Thoracic aorta (tissue), 2 donors: ENCODE measurements around the gene NR1D2. TPM values are rescaled to one million over a fixed set of nuclear protein-coding genes. Genes with fewer than 3 reads are reported as not detected.

Source experiments
- ATAC-seq: fragments of 150-250 bp; one replicate; pipeline ENCODE4 v1.8.0; 2017; ENCODE audit warnings: low read depth; ENCODE audit not compliant: insufficient number of reproducible peaks, low FRiP score
- DNase-seq: peaks from one replicate; pipeline ENCODE4 v3.0.0-alpha.2; 2020; ENCODE audit warnings: low spot score
- H3K27ac ChIP-seq, 2 donors: fragments of 200-600 bp; sonication (generic); 1 replicate in 1 of 2; 2 replicates in 1 of 2; pipeline ENCODE4 v1.5.1; 2016; ENCODE audit warnings: mild to moderate bottlenecking in 2 of 2, moderate library complexity in 2 of 2
- H3K27me3 ChIP-seq: fragments of 200-600 bp; sonication (generic); replicated peaks from 2 replicates; pipeline ENCODE4 v1.6.0; 2016; ENCODE audit warnings: mild to moderate bottlenecking; ENCODE audit not compliant: insufficient read depth
- H3K36me3 ChIP-seq: fragments of 200-600 bp; sonication (generic); one replicate; pipeline ENCODE4 v1.5.1; 2016
- H3K4me1 ChIP-seq, 2 donors: fragments of 200-600 bp; sonication (generic); 1 replicate in 1 of 2; 2 replicates in 1 of 2; pipeline versions ENCODE4 v1.5.1 to v1.6.0; 2016; ENCODE audit warnings: low read depth in 2 of 2, mild to moderate bottlenecking in 1 of 2; ENCODE audit not compliant: control insufficient read depth in 1 of 2
- H3K4me3 ChIP-seq: fragments of 200-600 bp; sonication (generic); 2 replicates; pipeline ENCODE4 v1.5.1; 2016; ENCODE audit warnings: mild to moderate bottlenecking
- H3K9me3 ChIP-seq: fragments of 200-600 bp; sonication (generic); 2 replicates; pipeline ENCODE4 v1.5.1; 2016
- total RNA-seq, 2 donors: library from RNA; depleted of rRNA; stranded (reverse); fragments of >200 nt; gene quantifications; one replicate each; pipeline versions ENCODE4 v1.1.0 to v1.2.3, GENCODE V29; 2016
- TF ChIP-seq, protein P1 (sequence below): fragments of 200-600 bp; sonication (generic); IDR thresholded peaks from one replicate; pipeline ENCODE4 v1.5.1; 2019; ENCODE audit warnings: antibody characterized with exemption

Gene NR1D2
- total RNA-seq, 2 donors from 2014 or later = 33.0 to 41.6 TPM

DNA sequence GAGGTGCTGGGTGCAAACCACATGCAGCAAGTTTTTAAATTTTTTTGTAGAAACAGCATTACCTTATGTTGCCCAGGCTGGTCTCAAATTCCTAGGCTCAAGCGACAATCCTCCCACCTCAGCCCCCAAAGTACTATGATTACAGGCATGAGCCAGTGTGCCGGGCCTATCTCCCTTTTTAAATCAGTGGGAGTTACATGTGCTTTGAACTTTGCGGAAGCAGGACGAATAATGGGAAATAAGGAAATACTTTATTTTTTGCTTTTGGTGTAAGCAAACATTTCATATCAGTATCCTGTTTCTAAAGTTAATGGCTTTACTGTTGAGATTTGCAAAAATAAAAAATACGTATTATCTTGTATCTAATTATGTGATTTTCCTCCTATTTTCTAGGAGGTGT lies 9.1 kb downstream of the NR1D2 start:
- Histone ChIP-seq H3K27ac (peak overlapping the region in 1 of 2 donors; percentile 33), H3K4me1 (peaks cover 42 to 92% of the 10 kb centered on the region in 2 donors), H3K9me3 (no peaks in the 10 kb centered on the region), H3K36me3 (no peaks in the 10 kb centered on the region), H3K4me3 (no peak overlapping the region), H3K27me3 (no peaks in the 10 kb centered on the region)
- TF ChIP-seq, protein P1, sequence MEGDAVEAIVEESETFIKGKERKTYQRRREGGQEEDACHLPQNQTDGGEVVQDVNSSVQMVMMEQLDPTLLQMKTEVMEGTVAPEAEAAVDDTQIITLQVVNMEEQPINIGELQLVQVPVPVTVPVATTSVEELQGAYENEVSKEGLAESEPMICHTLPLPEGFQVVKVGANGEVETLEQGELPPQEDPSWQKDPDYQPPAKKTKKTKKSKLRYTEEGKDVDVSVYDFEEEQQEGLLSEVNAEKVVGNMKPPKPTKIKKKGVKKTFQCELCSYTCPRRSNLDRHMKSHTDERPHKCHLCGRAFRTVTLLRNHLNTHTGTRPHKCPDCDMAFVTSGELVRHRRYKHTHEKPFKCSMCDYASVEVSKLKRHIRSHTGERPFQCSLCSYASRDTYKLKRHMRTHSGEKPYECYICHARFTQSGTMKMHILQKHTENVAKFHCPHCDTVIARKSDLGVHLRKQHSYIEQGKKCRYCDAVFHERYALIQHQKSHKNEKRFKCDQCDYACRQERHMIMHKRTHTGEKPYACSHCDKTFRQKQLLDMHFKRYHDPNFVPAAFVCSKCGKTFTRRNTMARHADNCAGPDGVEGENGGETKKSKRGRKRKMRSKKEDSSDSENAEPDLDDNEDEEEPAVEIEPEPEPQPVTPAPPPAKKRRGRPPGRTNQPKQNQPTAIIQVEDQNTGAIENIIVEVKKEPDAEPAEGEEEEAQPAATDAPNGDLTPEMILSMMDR = no peak
- DNase-seq = no peak
- no peak for ATAC-seq

DNA sequence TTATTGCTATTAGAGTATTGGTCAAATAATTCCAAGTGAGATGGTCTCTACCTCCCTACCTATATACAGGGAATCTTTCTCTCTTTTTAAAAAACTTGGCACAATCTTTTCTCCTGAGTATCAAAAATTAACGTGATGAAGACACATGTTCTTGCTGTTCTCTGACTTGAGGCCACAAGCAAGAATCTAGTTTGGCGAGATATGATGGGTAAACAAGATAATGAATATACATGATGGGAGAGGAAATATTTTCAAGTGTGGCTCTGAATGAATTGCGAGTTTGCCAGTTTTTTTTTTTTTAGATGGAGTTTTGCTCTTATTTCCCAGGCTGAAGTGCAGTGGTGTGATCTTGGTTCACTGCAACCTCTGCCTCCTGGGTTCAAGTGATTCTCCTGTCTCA lies 11.6 kb downstream of the NR1D2 start:
- TF ChIP-seq, protein P1 = no peak
- no peak overlapping the region for H3K27ac ChIP-seq
- peaks cover 23 to 72% of the 10 kb centered on the region in 2 donors for H3K4me1 ChIP-seq
- no peaks in the 10 kb centered on the region for H3K27me3 ChIP-seq
- no peak overlapping the region for H3K4me3 ChIP-seq
- no peak for DNase-seq
- peaks cover 8% of the 10 kb centered on the region for H3K36me3 ChIP-seq
- ATAC-seq = no peak
- H3K9me3 ChIP-seq = no peaks in the 10 kb centered on the region

DNA sequence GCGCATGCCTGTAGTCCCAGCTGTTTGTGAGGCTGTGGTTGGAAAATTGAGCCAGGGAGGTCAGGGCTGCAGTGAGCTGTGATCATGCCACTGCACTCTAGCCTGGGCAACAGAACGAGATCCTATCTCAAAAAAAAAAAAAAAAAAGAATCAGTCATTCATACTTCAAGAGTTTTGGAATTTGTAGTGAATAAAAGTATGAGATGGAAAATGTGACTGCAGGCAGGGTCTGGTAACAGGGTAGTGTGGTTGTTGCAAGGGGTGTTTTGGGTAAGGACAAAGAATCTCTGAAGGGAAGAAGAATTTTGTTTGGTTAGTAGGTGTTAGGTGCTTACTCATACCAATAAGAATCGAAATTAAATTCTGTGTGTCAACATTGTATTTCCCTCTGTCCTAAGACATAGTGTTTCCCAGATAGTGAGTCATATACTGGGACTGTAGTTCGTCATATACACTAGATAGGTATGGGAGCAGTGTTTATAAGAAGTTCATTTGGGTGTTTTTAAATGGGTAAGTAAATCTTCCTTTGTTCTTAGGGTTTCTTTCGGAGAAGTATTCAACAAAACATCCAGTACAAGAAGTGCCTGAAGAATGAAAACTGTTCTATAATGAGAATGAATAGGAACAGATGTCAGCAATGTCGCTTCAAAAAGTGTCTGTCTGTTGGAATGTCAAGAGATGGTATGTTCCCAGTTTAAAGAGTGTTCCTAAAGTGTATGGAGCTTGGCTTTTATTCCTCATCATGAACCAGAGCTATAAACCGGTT lies 14.2 kb downstream of the NR1D2 start:
- H3K36me3 ChIP-seq = peaks cover 15% of the 10 kb centered on the region
- H3K27ac ChIP-seq = no peak overlapping the region
- H3K27me3 ChIP-seq = no peaks in the 10 kb centered on the region
- peaks cover 5 to 57% of the 10 kb centered on the region in 2 donors for H3K4me1 ChIP-seq
- no peak overlapping the region for H3K4me3 ChIP-seq
- DNase-seq (no peak), ATAC-seq (no peak)
- TF ChIP-seq, protein P1 = no peak
- no peaks in the 10 kb centered on the region for H3K9me3 ChIP-seq

DNA sequence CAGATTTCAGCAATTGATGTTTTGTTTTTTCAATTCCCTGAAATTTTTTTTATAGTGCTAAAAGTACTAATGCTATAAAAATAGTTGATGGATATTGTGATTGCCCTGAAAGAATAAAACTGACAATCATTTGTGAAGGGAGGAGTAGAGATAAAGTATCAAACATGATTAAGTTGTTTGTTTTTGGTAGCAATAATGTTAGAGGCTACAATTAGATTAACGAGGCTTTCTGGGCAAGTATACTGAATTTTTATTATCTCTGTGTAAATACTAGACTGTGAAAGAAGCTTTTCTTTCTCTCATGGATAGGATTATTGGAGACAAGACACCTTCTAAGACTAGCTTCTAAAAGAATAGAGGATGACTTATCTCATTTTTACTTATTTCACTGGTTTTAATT lies 15.6 kb downstream of the NR1D2 start:
- Histone ChIP-seq H3K9me3 (no peaks in the 10 kb centered on the region), H3K36me3 (peaks cover 15% of the 10 kb centered on the region), H3K4me3 (no peak overlapping the region), H3K27me3 (no peaks in the 10 kb centered on the region), H3K27ac (no peak overlapping the region), H3K4me1 (peaks cover 9 to 59% of the 10 kb centered on the region in 2 donors)
- TF ChIP-seq, protein P1 = no peak
- no peak for ATAC-seq
- no peak for DNase-seq

DNA sequence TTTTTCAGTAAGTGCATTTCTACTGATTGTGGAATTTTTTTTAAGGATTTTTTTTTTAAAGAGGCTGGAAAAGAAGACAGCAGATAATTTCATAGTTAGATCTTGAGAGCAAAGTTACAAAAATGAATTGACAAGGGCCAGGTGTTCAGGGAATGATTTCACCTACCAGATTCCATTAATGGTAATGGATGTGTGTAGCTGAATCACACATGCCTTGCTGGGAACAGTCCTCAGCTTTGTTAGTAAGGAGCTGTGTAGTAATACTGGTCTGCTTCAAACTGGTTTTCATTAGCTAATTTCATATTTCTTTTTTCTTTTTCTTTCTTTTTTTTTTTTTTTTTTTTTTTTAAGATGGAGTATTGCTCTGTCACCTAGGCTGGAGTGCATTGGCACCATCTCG lies 16.0 kb downstream of the NR1D2 start:
- Histone ChIP-seq H3K9me3 (no peaks in the 10 kb centered on the region), H3K27me3 (no peaks in the 10 kb centered on the region), H3K4me3 (no peak overlapping the region), H3K4me1 (peaks cover 13 to 59% of the 10 kb centered on the region in 2 donors), H3K36me3 (peaks cover 19% of the 10 kb centered on the region), H3K27ac (no peak overlapping the region)
- TF ChIP-seq, protein P1 = no peak
- DNase-seq = no peak
- ATAC-seq = no peak
